GM06990 (cell line): Measurements from ENCODE around the gene RNF144A.
A peak's percentile ranks its signal among the peaks of the same experiment; 100 is the strongest.

Experiments
- DNase-seq: peaks from one replicate; pipeline ENCODE4 v3.0.0-alpha.2; 2011; ENCODE audit not compliant: insufficient read length; ENCODE audit errors: extremely low read depth
- H3K27me3 ChIP-seq: replicated peaks from 2 replicates; pipeline ENCODE4 v1.6.0; 2011; ENCODE audit warnings: low read length; ENCODE audit not compliant: control insufficient read depth, insufficient read depth
- H3K36me3 ChIP-seq: 2 replicates; pipeline ENCODE4 v1.5.1; 2011; ENCODE audit warnings: low read length; ENCODE audit not compliant: control insufficient read depth, insufficient read depth
- H3K4me3 ChIP-seq: replicated peaks from 2 replicates; pipeline ENCODE4 v1.5.1; 2011; ENCODE audit warnings: low read depth, mild to moderate bottlenecking, control low read depth, low read length
- TF ChIP-seq, protein P1 (sequence below): IDR thresholded peaks from 2 replicates; pipeline ENCODE4 v1.5.1; 2011; ENCODE audit warnings: low read length, control low read depth, mild to moderate bottlenecking, inconsistent platforms; ENCODE audit not compliant: insufficient read depth, poor library complexity, severe bottlenecking

RNF144A gene

DNA sequence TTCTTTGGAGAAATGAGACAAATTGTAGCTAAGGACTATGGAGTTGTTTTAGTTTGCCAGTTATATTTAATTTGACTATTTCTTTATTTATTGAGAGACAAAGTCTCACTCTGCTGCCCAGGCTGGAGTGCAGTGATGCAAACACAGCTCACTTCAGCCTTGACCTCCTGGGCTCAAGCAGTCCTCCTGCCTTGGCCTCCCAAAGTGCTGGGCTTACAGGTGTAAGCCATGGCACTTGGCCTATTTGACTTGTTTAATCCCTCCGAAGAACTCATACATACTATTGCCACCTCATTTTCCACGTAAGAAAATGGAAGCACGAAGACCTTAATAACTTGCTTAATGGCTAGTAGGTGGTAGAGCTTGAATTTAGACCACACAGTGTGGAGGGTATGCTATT lies 988 bp upstream of the RNF144A start:
- Histone ChIP-seq H3K27me3 (no peaks in the 10 kb centered on the region), H3K36me3 (no peaks in the 10 kb centered on the region), H3K4me3 (no peak overlapping the region)
- TF ChIP-seq, protein P1, sequence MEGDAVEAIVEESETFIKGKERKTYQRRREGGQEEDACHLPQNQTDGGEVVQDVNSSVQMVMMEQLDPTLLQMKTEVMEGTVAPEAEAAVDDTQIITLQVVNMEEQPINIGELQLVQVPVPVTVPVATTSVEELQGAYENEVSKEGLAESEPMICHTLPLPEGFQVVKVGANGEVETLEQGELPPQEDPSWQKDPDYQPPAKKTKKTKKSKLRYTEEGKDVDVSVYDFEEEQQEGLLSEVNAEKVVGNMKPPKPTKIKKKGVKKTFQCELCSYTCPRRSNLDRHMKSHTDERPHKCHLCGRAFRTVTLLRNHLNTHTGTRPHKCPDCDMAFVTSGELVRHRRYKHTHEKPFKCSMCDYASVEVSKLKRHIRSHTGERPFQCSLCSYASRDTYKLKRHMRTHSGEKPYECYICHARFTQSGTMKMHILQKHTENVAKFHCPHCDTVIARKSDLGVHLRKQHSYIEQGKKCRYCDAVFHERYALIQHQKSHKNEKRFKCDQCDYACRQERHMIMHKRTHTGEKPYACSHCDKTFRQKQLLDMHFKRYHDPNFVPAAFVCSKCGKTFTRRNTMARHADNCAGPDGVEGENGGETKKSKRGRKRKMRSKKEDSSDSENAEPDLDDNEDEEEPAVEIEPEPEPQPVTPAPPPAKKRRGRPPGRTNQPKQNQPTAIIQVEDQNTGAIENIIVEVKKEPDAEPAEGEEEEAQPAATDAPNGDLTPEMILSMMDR: no peak
- no peak for DNase-seq

GRCh38 chr2:6916736-6917070 lies 509 bp upstream of the RNF144A start:
- H3K4me3 ChIP-seq: no peak overlapping the region

DNA sequence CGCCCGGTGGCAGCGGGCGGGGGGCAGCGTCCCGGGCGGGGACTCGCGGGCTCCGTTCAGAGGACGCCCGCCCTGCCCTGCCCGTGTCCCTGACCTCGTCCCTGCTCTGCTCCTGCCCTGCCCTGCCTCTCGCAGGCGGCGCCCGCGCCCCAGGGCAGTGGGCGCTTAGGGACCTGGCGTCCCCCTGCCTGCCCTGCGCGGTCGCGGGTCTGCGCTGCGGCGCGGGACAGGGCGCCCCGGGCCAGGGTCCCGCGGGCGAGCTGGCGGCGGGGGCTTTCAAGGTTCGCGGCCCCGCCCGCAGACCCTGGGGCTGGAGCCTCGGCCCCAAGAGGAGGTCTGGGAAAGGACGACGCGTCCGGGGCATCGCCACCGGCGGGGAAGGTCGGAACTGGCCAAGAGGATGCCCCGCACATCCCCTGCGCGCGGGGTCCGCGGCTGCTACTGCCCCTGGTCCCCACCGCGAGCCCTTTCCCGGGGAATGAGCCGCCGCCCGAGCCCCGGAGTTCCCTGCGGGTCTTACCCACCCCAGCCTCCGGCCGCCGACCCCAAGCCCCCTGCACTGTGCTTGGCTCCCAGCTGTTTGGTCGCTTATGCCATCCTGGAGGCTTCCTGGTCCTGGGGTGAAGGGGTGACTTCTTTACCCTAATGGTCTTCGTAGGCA lies 679 bp downstream of the RNF144A start:
- TF ChIP-seq, protein P1: no peak
- Histone ChIP-seq H3K36me3 (no peaks in the 10 kb centered on the region; the same call in 1 of the 2 replicates), H3K27me3 (no peaks in the 10 kb centered on the region), H3K4me3 (peak overlapping the region; percentile 60)
- peak; percentile 19 for DNase-seq

More at GRCh38 chr2:6916736-6917070, 509 bp upstream of the RNF144A start:
- no peak for DNase-seq
- no peaks in the 10 kb centered on the region for H3K27me3 ChIP-seq
- H3K36me3 ChIP-seq: no peaks in the 10 kb centered on the region; the same call in 1 of the 2 replicates
- TF ChIP-seq, protein P1: no peak

GRCh38 chr2:6919901-6920742 lies 2.9 kb downstream of the RNF144A start:
- no peaks in the 10 kb centered on the region; the same call in 1 of the 2 replicates for H3K36me3 ChIP-seq
- TF ChIP-seq, protein P1: no peak
- no peak for DNase-seq
- H3K27me3 ChIP-seq: no peaks in the 10 kb centered on the region
- no peak overlapping the region for H3K4me3 ChIP-seq

GRCh38 chr2:6920743-6921064 lies 3.5 kb downstream of the RNF144A start:
- no peak for DNase-seq
- no peaks in the 10 kb centered on the region; the same call in 1 of the 2 replicates for H3K36me3 ChIP-seq
- no peak overlapping the region for H3K4me3 ChIP-seq
- H3K27me3 ChIP-seq: no peaks in the 10 kb centered on the region
- TF ChIP-seq, protein P1: no peak
